GM23338 (cell line): ENCODE measurements around the gene UVRAG. TPM values are rescaled to one million over a fixed set of nuclear protein-coding genes. Genes with fewer than 3 reads are reported as not detected.

Experiments
- ATAC-seq: fragments of 200-7000 bp; cut with Tn5 transposase; 3 replicates; pipeline ENCODE4 v1.9.1; 2020
- DNase-seq: peaks from one replicate; pipeline ENCODE4 v3.0.0-alpha.2; 2015; ENCODE audit warnings: low spot score
- H2AFZ ChIP-seq: fragments of 200-600 bp; sonication (generic); 2 replicates; pipeline ENCODE4 v1.8.0; 2016; ENCODE audit warnings: antibody characterized with exemption, mild to moderate bottlenecking, moderate library complexity
- H3F3A ChIP-seq: fragments of 200-600 bp; sonication (generic); replicated peaks from 2 replicates; pipeline ENCODE4 v1.8.0; 2017; ENCODE audit warnings: antibody characterized with exemption, mixed run types, low read depth
- H3K27ac ChIP-seq: fragments of 200-600 bp; sonication (generic); 2 replicates; pipeline ENCODE4 v1.6.1; 2016; ENCODE audit warnings: low read depth
- H3K27me3 ChIP-seq: fragments of 200-600 bp; sonication (generic); 2 replicates; pipeline ENCODE4 v1.8.0; 2016; ENCODE audit warnings: mild to moderate bottlenecking, mixed run types, moderate library complexity; ENCODE audit not compliant: insufficient read depth
- H3K36me3 ChIP-seq: fragments of 200-600 bp; sonication (generic); 2 replicates; pipeline ENCODE4 v1.8.0; 2016; ENCODE audit warnings: mild to moderate bottlenecking; ENCODE audit not compliant: insufficient read depth
- H3K4me1 ChIP-seq: fragments of 200-600 bp; sonication (generic); 2 replicates; pipeline ENCODE4 v1.8.0; 2016; ENCODE audit warnings: mild to moderate bottlenecking, moderate library complexity; ENCODE audit not compliant: insufficient read depth
- H3K4me2 ChIP-seq: fragments of 200-600 bp; sonication (generic); 2 replicates; pipeline ENCODE4 v1.7.1; 2017; ENCODE audit warnings: mixed run types
- H3K4me3 ChIP-seq: fragments of 200-600 bp; sonication (generic); 2 replicates; pipeline ENCODE4 v1.6.1; 2016; ENCODE audit warnings: mixed run types
- H3K79me2 ChIP-seq: fragments of 200-600 bp; sonication (generic); replicated peaks from 2 replicates; pipeline ENCODE4 v1.8.0; 2017; ENCODE audit warnings: mild to moderate bottlenecking; ENCODE audit not compliant: insufficient read depth
- H3K9me2 ChIP-seq: fragments of 200-600 bp; sonication (generic); 2 replicates; pipeline ENCODE4 v1.8.0; 2017; ENCODE audit not compliant: insufficient read depth
- H4K20me1 ChIP-seq: fragments of 200-600 bp; sonication (generic); replicated peaks from 2 replicates; pipeline ENCODE4 v1.8.0; 2017; ENCODE audit warnings: mild to moderate bottlenecking; ENCODE audit not compliant: insufficient read depth
- H3K27ac Mint-ChIP-seq: 2 replicates; pipeline ENCODE4 v1.8.0; 2020; ENCODE audit warnings: inconsistent platforms, mild to moderate bottlenecking, moderate library complexity, mixed read lengths
- H3K27me3 Mint-ChIP-seq: 3 replicates; pipeline ENCODE4 v1.8.0; 2022; ENCODE audit warnings: low read depth, mild to moderate bottlenecking, moderate library complexity, mixed read lengths, inconsistent platforms; ENCODE audit not compliant: insufficient read depth, poor library complexity
- H3K36me3 Mint-ChIP-seq: 3 replicates; pipeline ENCODE4 v1.8.0; 2021; ENCODE audit warnings: low read depth, mild to moderate bottlenecking, inconsistent platforms, moderate library complexity, mixed read lengths
- H3K4me1 Mint-ChIP-seq: 3 replicates; pipeline ENCODE4 v1.8.0; 2020; ENCODE audit warnings: mild to moderate bottlenecking, inconsistent platforms, mixed read lengths
- H3K4me3 Mint-ChIP-seq: 3 replicates; pipeline ENCODE4 v1.8.0; 2021; ENCODE audit warnings: moderate library complexity, mild to moderate bottlenecking, inconsistent platforms, mixed read lengths
- H3K9me3 Mint-ChIP-seq: 3 replicates; pipeline ENCODE4 v1.8.0; 2020; ENCODE audit warnings: moderate library complexity, mild to moderate bottlenecking, inconsistent platforms, mixed read lengths
- CREB1 ChIP-seq: fragments of 250-450 bp; sonication (Bioruptor Pico); IDR thresholded peaks from 2 replicates; pipeline ENCODE4 v1.5.0; 2020; ENCODE audit warnings: low read depth, mild to moderate bottlenecking, moderate library complexity
- EZH2 ChIP-seq: fragments of 200-600 bp; sonication (generic); IDR thresholded peaks from one replicate; pipeline ENCODE4 v1.8.0; 2017; ENCODE audit warnings: antibody characterized with exemption, mild to moderate bottlenecking, low read depth; ENCODE audit not compliant: unreplicated experiment
- NANOG ChIP-seq: IDR thresholded peaks from 2 replicates; pipeline ENCODE4 v1.6.1; 2016; ENCODE audit warnings: antibody characterized with exemption, borderline replicate concordance
- ZNF331 ChIP-seq: fragments of 250-450 bp; sonication (Bioruptor Pico); IDR thresholded peaks from 2 replicates; pipeline ENCODE4 v1.5.0; 2020; ENCODE audit warnings: low read depth, mild to moderate bottlenecking, moderate library complexity
- polyA plus RNA-seq: library from polyadenylated mRNA; unstranded; fragments of >200 nt; fragmentation: Nextera tagmentation; extraction: Ambion mirVana; gene quantifications from 2 replicates; pipeline ENCODE4 v1.2.1, GENCODE V29; 2016
- total RNA-seq: library from RNA; depleted of rRNA; stranded (reverse); fragments of >200 nt; shearing (Covaris generic); gene quantifications from 2 replicates; pipeline ENCODE4 v1.2.3, GENCODE V29; 2014
- TF ChIP-seq, protein P1 (sequence below): fragments of 250-450 bp; sonication (Bioruptor Pico); IDR thresholded peaks from 2 replicates; pipeline ENCODE4 v1.5.0; 2020; ENCODE audit warnings: mild to moderate bottlenecking, moderate library complexity
- TF ChIP-seq, protein P2 (sequence below): IDR thresholded peaks from 2 replicates; pipeline ENCODE4 v1.6.1; 2016; ENCODE audit warnings: antibody characterized with exemption

Gene UVRAG
- total and polyA plus RNA-seq, 2 experiments from 2014 or later: 15.3 to 17.4 TPM

DNA sequence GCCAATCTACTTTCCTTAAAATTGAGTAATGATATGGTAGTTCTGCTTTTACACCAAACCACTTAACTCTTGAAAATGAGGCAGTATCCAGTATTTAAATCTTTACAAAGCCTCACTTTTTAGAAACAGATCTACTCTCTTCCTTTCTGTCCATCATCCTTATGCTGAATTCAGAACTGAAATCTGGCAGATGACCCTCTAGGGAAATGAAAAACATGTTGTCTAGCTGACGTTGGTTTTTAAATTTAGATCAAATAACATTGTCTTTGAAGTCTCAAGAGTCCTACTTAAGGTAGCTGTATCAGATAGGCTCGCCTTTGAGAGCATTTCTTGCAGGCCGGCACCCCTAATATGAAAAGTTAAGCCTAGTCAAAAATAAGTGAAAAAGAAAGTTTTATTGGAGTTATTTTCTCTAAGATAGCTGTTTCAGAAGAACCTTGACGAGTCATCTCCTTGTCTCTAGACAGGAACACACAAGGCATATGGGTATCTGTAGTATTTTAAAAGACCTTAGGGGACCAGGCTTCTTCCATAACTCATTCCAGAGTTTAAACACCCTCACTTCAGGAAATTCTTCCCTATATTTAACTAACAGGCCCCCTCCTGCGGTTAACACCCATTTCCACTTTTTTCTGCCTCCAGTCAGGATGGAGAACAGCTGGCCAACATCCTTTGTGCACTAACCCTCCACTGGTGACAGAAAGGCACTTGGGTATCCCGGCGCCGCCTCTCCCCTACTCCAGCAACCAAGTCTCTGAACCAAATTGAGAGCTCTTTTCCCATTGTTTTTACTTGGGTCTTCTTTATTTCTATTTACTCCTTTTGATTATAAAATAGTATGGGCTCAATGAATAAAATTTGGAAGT is 310.1 kb downstream of the UVRAG start (continued):
- TF ChIP-seq, protein P1, sequence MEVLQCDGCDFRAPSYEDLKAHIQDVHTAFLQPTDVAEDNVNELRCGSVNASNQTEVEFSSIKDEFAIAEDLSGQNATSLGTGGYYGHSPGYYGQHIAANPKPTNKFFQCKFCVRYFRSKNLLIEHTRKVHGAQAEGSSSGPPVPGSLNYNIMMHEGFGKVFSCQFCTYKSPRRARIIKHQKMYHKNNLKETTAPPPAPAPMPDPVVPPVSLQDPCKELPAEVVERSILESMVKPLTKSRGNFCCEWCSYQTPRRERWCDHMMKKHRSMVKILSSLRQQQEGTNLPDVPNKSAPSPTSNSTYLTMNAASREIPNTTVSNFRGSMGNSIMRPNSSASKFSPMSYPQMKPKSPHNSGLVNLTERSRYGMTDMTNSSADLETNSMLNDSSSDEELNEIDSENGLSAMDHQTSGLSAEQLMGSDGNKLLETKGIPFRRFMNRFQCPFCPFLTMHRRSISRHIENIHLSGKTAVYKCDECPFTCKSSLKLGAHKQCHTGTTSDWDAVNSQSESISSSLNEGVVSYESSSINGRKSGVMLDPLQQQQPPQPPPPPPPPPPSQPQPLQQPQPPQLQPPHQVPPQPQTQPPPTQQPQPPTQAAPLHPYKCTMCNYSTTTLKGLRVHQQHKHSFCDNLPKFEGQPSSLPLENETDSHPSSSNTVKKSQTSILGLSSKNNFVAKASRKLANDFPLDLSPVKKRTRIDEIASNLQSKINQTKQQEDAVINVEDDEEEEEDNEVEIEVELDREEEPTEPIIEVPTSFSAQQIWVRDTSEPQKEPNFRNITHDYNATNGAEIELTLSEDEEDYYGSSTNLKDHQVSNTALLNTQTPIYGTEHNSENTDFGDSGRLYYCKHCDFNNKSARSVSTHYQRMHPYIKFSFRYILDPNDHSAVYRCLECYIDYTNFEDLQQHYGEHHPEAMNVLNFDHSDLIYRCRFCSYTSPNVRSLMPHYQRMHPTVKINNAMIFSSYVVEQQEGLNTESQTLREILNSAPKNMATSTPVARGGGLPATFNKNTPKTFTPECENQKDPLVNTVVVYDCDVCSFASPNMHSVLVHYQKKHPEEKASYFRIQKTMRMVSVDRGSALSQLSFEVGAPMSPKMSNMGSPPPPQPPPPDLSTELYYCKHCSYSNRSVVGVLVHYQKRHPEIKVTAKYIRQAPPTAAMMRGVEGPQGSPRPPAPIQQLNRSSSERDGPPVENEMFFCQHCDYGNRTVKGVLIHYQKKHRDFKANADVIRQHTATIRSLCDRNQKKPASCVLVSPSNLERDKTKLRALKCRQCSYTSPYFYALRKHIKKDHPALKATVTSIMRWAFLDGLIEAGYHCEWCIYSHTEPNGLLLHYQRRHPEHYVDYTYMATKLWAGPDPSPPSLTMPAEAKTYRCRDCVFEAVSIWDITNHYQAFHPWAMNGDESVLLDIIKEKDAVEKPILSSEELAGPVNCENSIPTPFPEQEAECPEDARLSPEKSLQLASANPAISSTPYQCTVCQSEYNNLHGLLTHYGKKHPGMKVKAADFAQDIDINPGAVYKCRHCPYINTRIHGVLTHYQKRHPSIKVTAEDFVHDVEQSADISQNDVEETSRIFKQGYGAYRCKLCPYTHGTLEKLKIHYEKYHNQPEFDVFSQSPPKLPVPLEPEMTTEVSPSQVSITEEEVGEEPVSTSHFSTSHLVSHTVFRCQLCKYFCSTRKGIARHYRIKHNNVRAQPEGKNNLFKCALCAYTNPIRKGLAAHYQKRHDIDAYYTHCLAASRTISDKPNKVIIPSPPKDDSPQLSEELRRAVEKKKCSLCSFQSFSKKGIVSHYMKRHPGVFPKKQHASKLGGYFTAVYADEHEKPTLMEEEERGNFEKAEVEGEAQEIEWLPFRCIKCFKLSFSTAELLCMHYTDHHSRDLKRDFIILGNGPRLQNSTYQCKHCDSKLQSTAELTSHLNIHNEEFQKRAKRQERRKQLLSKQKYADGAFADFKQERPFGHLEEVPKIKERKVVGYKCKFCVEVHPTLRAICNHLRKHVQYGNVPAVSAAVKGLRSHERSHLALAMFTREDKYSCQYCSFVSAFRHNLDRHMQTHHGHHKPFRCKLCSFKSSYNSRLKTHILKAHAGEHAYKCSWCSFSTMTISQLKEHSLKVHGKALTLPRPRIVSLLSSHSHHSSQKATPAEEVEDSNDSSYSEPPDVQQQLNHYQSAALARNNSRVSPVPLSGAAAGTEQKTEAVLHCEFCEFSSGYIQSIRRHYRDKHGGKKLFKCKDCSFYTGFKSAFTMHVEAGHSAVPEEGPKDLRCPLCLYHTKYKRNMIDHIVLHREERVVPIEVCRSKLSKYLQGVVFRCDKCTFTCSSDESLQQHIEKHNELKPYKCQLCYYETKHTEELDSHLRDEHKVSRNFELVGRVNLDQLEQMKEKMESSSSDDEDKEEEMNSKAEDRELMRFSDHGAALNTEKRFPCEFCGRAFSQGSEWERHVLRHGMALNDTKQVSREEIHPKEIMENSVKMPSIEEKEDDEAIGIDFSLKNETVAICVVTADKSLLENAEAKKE (CRISPR knock-in tag): no peak

DNA sequence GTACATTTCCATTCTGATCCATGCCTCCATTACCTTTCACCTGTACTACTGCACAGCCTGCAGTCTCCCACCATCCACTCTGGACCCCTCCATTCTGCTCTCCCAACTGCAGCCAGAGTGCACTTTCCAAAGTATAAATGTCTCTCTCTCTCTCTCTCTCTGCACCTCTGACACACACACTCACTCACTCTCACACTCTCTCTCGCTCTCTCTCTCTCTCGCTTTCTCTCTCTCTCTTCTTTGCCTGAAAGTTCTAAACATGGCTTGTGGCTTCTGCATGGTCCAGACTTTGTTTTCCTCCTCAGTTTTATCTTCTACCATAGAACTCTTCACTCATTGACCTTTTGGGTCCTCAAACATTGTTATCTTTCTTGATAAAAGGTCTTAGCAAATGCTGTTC is 314.7 kb downstream of the UVRAG start:
- no peak for DNase-seq
- Mint-ChIP-seq H3K4me1 (no peaks in the 10 kb centered on the region), H3K4me3 (no peak overlapping the region), H3K9me3 (no peaks in the 10 kb centered on the region; the same call in 2 of the 3 replicates), H3K36me3 (peaks cover 6% of the 10 kb centered on the region; the same call in 2 of the 3 replicates), H3K27me3 (peaks cover 2% of the 10 kb centered on the region), H3K27ac (no peak overlapping the region)
- Histone ChIP-seq H4K20me1 (no peaks in the 10 kb centered on the region), H3K27me3 (no peaks in the 10 kb centered on the region), H3K27ac (no peak overlapping the region), H3F3A (no peaks in the 10 kb centered on the region), H3K79me2 (no peaks in the 10 kb centered on the region), H3K9me2 (peaks cover 2% of the 10 kb centered on the region; the same call in 1 of the 2 replicates), H3K4me3 (no peak overlapping the region), H2AFZ (no peak overlapping the region), H3K4me2 (no peak overlapping the region), H3K4me1 (no peaks in the 10 kb centered on the region), H3K36me3 (no peaks in the 10 kb centered on the region)
- no peak for TF ChIP-seq ZNF331 (CRISPR knock-in tag)
- TF ChIP-seq NANOG: no peak
- TF ChIP-seq CREB1 (CRISPR knock-in tag): no peak
- TF ChIP-seq, protein P2, sequence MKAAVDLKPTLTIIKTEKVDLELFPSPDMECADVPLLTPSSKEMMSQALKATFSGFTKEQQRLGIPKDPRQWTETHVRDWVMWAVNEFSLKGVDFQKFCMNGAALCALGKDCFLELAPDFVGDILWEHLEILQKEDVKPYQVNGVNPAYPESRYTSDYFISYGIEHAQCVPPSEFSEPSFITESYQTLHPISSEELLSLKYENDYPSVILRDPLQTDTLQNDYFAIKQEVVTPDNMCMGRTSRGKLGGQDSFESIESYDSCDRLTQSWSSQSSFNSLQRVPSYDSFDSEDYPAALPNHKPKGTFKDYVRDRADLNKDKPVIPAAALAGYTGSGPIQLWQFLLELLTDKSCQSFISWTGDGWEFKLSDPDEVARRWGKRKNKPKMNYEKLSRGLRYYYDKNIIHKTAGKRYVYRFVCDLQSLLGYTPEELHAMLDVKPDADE: no peak
- TF ChIP-seq EZH2: no peak
- ATAC-seq: no peak
